K562 (cell line): ENCODE data around the gene ING1. TPM values are rescaled to one million over a fixed set of nuclear protein-coding genes. Genes with fewer than 3 reads are reported as not detected.

Source experiments
- ATF6 ChIP-seq: sonication (generic); formaldehyde crosslinking; IDR thresholded peaks from 2 replicates; pipeline ENCODE4 v1.4.0; 2020; ENCODE audit warnings: mild to moderate bottlenecking, missing genetic modification reagents
- CTBP1 ChIP-seq: fragments of 450-650 bp; IDR thresholded peaks from 2 replicates; pipeline ENCODE4 v1.6.1; 2016; ENCODE audit warnings: borderline replicate concordance
- CTCF ChIP-seq, 3 experiments: IDR thresholded peaks in 2 of 3; conservative IDR thresholded peaks in 1 of 3; 2 replicates each; pipeline ENCODE4 v1.5.1; 2011 to 2012; ENCODE audit warnings: low read length in 3 of 3, mild to moderate bottlenecking in 3 of 3, control low read depth in 2 of 3, improper control_type of control experiment in 1 of 3, inconsistent platforms in 1 of 3, low read depth in 1 of 3, mixed read lengths in 1 of 3, moderate library complexity in 1 of 3; ENCODE audit not compliant: insufficient read depth in 2 of 3
- FOXK2 ChIP-seq, 2 experiments: fragments of 450-650 bp; IDR thresholded peaks in 1 of 2; conservative IDR thresholded peaks in 1 of 2; 2 replicates each; pipeline ENCODE4 v1.6.1; 2016; ENCODE audit warnings: low read depth in 2 of 2, mild to moderate bottlenecking in 1 of 2
- GTF2F1 ChIP-seq: IDR thresholded peaks from 2 replicates; pipeline ENCODE4 v1.6.1; 2011; ENCODE audit warnings: low read depth, low read length, improper control_type of control experiment
- KLF10 ChIP-seq: fragments of 250-450 bp; sonication (Bioruptor Pico); IDR thresholded peaks from 2 replicates; pipeline ENCODE4 v1.6.1; 2021; ENCODE audit warnings: matching md5 sums
- L3MBTL2 ChIP-seq: fragments of 450-650 bp; IDR thresholded peaks from 2 replicates; pipeline ENCODE4 v1.6.1; 2016; ENCODE audit warnings: mild to moderate bottlenecking, moderate library complexity
- POLR2AphosphoS5 ChIP-seq: IDR thresholded peaks from 2 replicates; pipeline ENCODE4 v1.6.1; 2011; ENCODE audit warnings: mild to moderate bottlenecking, low read depth, low read length, moderate library complexity; ENCODE audit not compliant: control insufficient read depth, insufficient read depth
- STAT5B ChIP-seq: fragments of 250-450 bp; sonication (Bioruptor Pico); IDR thresholded peaks from 2 replicates; pipeline ENCODE4 v1.8.0; 2021; ENCODE audit warnings: mild to moderate bottlenecking, inconsistent platforms
- TAF1 ChIP-seq: IDR thresholded peaks from 2 replicates; pipeline ENCODE4 v1.6.1; 2011; ENCODE audit warnings: mild to moderate bottlenecking, low read length, moderate library complexity; ENCODE audit not compliant: insufficient read depth, control insufficient read depth, severe bottlenecking; ENCODE audit errors: extremely low read depth
- THRAP3 ChIP-seq: fragments of 450-650 bp; IDR thresholded peaks from 2 replicates; pipeline ENCODE4 v1.6.1; 2016; ENCODE audit warnings: mild to moderate bottlenecking, inconsistent platforms, borderline replicate concordance
- USF1 ChIP-seq: sonication (generic); formaldehyde crosslinking; IDR thresholded peaks from 2 replicates; pipeline ENCODE4 v1.9.0; 2022; ENCODE audit warnings: mild to moderate bottlenecking, missing genetic modification reagents
- ZNF318 ChIP-seq, 2 experiments: fragments of 450-650 bp; IDR thresholded peaks; 2 replicates each; pipeline ENCODE4 v1.6.1; 2016; ENCODE audit warnings: mild to moderate bottlenecking in 2 of 2, borderline replicate concordance in 1 of 2, low read depth in 1 of 2, moderate library complexity in 1 of 2
- polyA plus RNA-seq, 8 experiments: library from polyadenylated mRNA; depleted of rRNA in 4 of 8; stranded (reverse) in 5 of 8; unstranded in 3 of 8; fragments of >200 nt; fragmentation: Nextera tagmentation in 2 of 8; fragmentation: Illumina TruSeq in 1 of 8; extraction: Ambion mirVana in 2 of 8; extraction: Trizol in 1 of 8; gene quantifications; 2 replicates each; pipeline versions ENCODE4 v1.2.1 to v1.2.3, GENCODE V29; 2011 to 2014; ENCODE audit warnings: inconsistent platforms in 1 of 8, missing spikeins in 1 of 8
- total RNA-seq, 7 experiments: library from RNA; depleted of rRNA in 6 of 7; stranded (reverse); fragments of >200 nt in 6 of 7; fragmentation: Illumina TruSeq in 2 of 7; extraction: Trizol in 2 of 7; gene quantifications; 2 replicates each; pipeline versions ENCODE4 v1.2.1 to v1.2.3, GENCODE V29; 2011 to 2021; ENCODE audit warnings: low replicate concordance in 1 of 7

Gene ING1
- total and polyA plus RNA-seq, 9 of the 15 experiments (the other 6 are each of a cell fraction or from before 2014, with no cell fraction given): 1.0 to 20.1 (median 8.2) TPM

DNA sequence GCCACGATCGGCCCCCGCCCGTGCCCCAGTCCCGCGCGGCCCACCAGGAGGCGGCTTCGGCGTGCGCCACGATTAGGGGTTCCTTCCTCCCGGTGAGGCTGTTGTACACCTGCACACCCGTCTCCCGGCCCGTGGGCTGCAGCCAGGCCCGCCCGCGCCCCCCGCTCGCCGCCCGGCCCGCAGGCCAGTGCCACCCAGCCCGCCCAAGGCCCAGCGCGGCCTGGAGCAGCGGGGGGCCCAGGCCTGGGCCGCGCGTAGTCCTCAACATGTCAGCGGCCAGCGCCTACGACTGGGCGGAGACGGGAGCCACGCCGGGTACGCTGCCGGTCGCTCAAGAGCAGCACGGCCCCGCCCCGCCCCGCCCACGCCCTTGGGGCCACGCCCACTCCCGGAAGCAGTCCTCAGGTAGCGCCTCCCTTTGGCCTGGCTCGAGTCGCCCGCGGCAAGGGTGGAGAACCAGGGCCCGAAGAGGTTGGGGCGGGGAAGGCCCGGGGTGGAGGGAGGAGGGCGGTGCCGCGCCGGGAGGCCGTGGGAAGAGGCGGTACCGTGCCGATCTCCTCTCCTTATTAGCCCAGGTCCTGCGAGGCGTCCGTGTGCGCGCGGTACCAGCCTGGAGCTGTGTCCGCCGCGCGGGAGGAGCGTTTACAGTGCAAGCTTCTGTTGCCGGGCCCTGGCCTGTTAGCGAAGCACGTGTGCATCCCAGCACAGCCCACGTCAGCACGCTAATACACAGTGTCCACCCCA is 7.5 kb upstream of the ING1 start, which contains the start of gene CARS2 (continued):
- TF ChIP-seq CTCF (IDR thresholded peaks at IDR 0.05 in 2 of 3, conservative IDR thresholded peaks at IDR 0.05 in 1 of 3; ENCODE audit: insufficient read depth in 2 of 3, low read depth in 1 of 3, low read length in 3 of 3) (0 out of 6 replicates have a peak, but pooled peaks of 1 of the 3 experiments have one; percentile 15), THRAP3 (no peak), TAF1 (peak; percentile 67), ZNF318 (IDR thresholded peaks at IDR 0.05; ENCODE audit: borderline replicate concordance in 1 of 2, low read depth in 1 of 2) (no peak), CTBP1 (peak; percentile 48; the same call in 1 of the 2 replicates), STAT5B (CRISPR knock-in tag) (no peak), ATF6 (no peak), L3MBTL2 (peak; percentile 17; the same call in 1 of the 2 replicates), POLR2AphosphoS5 (peak; percentile 49; the same call in 1 of the 2 replicates), GTF2F1 (no peak), FOXK2 (conservative IDR thresholded peaks at IDR 0.05 in 1 of 2, IDR thresholded peaks at IDR 0.05 in 1 of 2; ENCODE audit: low read depth in 2 of 2) (0 out of 4 replicates have a peak, but pooled peaks of 1 of the 2 experiments have one; percentile 34), KLF10 (CRISPR knock-in tag) (no peak), USF1 (CRISPR knock-in tag) (peak; percentile 55)
